Effector CD4-positive, alpha-beta T cell (primary cell): ENCODE measurements around the gene PIK3C2B.

Experiments used
- DNase-seq: peaks from one replicate; pipeline ENCODE4 v3.0.0-alpha.2; 2020

The PIK3C2B gene

GRCh38 chr1:204459706-204460105 is 34.9 kb downstream of the PIK3C2B start:
- DNase-seq = no peak

- DNase-seq = no peak
Measured at GRCh38 chr1:204457666-204458065, 36.9 kb downstream of the PIK3C2B start.

GRCh38 chr1:204456826-204457442 is 37.7 kb downstream of the PIK3C2B start:
- no peak for DNase-seq

DNA sequence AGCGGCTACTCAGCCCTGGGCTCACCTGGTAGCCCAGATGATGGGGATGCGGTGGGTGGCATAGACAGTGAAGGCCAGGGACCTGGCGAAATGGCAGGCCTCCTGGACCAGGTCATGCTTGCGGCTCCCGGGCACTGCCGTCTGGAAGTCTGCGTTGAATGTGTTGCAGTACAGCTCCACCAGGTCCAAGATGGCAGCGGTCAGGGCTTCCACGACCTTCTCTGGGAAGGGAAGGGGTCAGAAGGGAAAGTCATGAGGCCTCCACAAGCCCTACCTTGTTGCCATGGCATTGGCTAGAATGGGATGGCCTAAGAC is 38.8 kb downstream of the PIK3C2B start:
- DNase-seq = no peak

DNA sequence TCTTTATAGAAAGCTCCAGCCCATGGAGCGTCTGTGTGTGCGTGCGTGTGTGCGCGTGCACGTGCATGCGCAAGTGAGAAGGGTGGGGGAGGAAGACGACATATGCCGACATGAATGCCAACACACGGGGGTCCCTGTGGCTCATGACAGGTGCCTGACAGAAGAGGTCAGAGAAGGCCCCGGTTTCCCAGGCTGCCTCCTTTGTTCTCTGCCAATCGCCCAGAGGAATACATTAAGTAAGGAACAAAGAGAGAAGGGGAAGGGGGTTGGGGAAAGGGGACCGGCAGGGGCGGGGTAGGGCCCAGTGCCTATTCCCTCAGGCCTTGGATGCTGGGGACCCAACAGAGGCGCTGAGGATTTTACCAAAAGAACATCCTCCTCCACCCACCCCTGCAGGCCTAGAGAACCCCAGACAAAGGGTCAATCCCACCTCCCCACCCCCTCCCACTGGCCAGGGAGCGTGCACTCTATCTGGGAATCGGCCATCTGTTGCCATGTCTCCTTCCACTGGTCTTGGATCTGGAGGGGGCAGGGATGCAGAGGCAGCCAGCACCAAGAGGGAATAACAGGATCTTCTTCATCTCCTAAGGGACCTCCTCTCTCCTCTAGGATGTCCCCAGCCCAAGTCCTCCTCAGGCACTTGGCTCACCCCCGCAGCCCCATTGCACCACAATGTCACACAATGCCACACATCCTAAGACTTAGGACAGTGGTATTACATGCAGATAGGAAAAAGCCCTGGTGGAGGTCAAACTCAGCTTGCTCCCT is 39.4 kb downstream of the PIK3C2B start:
- no peak for DNase-seq

DNA sequence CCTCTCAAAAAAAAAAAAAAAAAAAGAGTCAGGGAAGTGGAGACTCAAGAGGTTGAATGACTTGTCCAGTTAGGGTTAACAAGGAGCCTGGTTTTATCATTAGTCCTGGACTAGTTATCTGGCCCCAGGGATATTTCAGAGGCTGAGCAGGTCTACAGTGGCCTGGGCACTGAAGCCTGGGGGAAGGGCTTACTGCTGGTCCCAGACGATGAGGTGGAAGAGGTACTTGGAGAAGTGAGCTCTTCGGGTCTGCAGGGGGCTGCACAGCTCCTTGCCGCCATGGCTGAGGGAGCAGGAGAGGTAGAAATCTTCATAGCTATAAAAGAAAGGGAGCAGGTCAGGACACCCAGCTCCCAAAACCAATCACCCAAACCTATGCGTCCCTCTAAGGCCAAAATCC is 40.1 kb downstream of the PIK3C2B start:
- DNase-seq = no peak

- peak; percentile 69 for DNase-seq
Measured at GRCh38 chr1:204453141-204453772, 41.3 kb downstream of the PIK3C2B start.

- DNase-seq = no peak
Measured at GRCh38 chr1:204451352-204452124, 43.1 kb downstream of the PIK3C2B start.

DNA sequence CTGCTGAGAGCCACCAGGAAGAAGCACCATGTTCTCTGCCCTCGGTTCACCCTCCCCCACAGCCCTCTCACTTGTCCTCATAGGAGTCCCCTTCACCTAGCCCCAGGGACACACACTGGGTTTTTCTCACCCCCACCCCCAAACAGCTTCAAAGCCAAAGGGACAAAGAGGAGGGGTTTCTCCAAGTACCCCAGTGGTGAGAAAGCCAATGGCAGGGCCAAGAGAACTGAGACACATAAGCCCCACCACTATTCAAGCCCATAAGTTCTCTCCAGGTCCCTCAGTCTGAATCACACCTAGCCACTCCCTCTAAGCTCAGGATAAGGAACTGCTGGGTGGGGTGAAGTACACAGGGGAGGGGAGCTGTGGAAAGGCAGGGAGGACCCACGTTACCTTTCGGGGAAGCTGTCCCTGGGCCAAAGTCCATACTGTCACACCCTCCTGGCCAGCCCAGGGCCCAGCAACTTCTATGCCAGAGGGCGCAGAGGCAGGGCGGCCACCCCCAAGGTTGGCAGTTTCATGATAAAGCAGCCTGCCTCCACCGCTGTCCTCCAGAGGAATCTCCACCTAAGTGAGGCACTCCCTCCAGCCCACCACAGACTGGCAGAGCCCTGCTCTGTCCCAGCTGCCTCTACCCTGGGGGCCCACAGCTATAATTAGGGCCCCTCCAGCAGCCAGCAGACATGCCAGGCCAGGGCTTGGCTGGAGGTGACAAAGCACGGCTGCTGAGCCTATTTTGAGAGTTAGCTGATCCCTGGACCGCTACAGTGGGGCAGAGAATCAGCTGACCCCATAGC is 43.9 kb downstream of the PIK3C2B start:
- DNase-seq = no peak

GRCh38 chr1:204449678-204450280 is 44.8 kb downstream of the PIK3C2B start:
- no peak for DNase-seq

GRCh38 chr1:204448991-204449677 is 45.5 kb downstream of the PIK3C2B start:
- no peak for DNase-seq

GRCh38 chr1:204448344-204448964 is 46.2 kb downstream of the PIK3C2B start:
- no peak for DNase-seq

DNA sequence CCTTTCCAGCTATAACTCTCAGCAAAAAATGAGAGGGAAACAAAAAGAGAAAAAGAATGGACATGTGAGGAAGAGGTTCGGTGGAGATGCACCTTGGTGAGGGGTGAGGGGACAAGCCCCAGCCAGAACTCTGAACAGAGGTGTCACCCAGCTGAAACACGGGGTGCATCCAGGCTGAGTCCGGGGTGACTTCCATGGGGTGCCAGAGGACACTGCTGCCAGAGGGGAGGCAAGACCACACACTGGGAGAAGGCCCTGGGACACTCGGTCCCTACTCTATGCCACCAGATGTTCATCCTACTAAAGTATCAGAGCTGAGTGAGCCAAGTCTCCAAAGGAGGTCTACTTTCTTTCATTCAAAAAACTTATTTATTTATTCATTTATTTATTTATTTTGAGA is 46.9 kb downstream of the PIK3C2B start:
- DNase-seq = no peak

DNA sequence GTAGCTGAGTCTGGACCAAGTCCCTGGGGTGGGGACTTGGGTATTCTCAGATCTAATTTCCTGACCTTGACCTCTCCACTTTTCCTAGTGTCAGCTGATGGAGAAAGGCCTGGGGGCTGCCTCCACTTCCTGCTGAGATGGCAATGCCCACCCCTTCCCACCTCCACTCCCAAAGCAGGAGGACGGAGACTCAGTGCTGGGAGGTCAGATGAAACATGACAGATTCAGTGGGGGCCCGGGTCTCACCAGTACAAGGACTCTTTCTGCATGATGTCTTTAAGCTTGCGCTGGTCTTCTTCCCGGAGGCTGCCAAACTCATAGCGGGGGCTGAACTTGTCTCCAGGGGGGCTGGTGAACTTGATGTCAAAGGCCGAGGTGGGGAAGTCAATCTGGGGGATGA is 47.4 kb downstream of the PIK3C2B start:
- no peak for DNase-seq

GRCh38 chr1:204446413-204447111 is 48.0 kb downstream of the PIK3C2B start:
- peak; percentile 74 for DNase-seq

DNA sequence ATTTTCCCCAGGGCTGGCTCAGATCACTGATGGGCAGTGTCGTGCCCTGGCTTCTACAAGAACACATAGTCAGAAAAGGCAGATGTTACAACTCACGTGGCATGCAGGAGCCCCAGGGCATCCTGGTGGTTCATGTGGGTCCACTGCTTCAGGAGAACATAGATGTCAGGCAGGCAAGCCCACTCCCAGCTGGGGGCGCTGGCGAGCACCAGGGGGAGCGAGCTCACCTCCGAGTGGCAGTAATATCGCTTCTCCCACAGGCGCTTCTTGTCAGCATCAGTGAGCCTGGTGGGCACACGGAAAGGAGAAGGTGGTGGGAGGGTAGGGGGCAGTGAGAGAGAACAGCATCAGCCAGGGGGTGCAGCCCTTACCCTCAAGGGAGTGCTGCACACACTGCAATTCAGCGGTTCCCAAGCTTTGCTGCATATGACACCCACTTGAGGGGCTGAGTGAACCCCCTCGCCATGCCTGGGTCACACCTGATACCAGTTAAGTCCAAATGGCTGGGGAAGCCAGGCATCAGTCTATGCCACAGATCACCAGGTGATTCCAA is 48.7 kb downstream of the PIK3C2B start:
- peak; percentile 34 for DNase-seq
